Dedifferentiated amniotic fluid mesenchymal stem cell (primary cell): ENCODE measurements around the gene CLEC2D.
"Not testable (repeated sequence)": the region's sequence is repeated elsewhere in the genome, so short reads cannot be mapped to it uniquely, and the experiment has no call there.

Experiments used
- DNase-seq: peaks from one replicate; pipeline ENCODE4 v3.0.0-alpha.2; 2016; ENCODE audit errors: extremely low spot score

Gene CLEC2D

DNA sequence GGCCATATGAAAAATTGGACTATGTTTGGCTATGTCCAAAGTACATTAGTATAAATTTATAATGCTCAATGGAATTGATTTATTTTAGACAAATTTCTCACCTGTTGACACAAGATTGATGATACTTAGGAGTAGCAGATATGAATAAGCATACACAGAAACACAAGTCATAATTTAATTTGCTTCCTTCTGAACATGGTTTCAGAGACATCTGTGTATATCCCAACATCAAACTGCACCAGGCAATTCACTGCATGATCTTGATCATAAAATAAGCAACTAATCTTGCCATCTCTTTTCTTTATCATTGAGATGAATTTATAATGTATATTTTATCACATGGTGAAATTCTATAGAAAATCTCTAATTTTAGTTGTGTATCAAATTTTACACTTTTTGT, 59.6 kb downstream of the CLEC2D start:
- DNase-seq: no peak

DNA sequence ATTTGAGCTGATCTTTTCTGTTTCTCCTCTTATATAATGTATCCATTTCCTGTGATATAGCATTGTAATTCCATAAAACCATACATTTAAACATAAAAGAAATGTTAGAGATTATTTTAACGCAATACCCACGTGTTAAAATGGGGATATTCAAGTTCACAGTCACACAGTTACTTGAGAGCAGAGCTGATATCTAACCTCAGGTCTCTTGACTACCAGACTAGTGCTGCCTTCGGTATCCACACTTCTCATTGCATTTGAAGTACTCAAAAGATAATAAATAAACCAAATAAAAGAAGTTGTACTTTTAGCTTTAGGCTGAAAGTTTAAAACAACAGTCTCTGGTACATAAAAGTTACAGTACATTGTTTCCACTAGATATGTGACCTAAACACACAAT, 60.5 kb downstream of the CLEC2D start:
- DNase-seq: no peak

DNA sequence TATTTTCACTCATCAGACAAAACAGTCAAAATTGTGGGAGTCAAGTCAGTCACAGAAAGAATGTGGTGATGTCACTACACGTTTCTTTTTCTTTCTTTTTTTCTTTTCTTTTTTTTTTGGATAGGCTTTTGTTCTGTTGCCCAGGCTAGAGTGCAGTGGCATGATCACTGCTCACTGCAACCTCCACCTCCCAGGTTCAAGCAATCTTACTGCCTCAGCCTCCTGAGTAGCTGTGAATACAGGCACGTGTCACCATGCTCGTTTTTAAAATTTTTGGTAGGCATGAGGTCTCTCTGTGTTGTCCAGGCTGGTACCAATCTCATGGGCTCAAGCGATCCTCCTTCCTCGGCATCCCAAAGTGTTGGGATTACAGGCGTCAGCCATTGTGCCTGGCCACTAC, 61.1 kb downstream of the CLEC2D start:
- DNase-seq: no peak

DNA sequence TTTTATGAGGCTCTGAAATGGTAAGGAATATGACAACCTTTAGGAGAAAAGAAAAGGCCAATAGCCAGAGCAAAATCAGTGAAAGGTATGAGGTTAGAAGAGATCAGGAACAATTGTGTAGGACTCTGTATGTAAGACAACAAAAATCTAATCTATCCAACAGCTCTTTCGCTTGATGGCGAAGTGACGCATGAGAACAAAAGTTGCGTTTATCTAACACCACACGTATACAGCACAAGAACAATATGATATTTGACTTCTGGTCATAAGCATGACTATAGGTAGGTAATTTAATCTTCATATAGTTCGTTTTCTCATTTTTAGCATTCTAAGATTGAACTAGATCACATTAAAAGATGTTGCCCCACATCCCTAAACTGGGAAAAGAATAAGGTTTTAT, 61.9 kb downstream of the CLEC2D start:
- DNase-seq: no peak

DNA sequence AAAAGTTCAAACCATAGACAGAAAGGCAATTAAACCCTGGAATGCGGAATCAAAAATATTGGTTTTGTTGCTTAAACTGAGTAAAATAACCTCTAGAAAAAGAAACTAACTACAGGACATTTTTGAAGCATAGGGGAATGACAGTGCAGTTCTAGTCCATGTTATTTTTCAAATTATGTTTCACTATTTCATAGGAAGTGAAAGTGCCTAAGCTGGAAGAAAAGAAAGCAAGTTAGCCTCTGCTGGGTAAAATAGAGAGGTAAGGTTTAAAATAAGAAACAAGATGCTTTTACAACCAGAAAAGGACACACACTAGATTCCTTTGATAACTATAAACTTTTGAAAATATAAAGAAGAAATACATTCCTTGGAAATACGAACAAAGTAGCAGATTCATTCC, 62.3 kb downstream of the CLEC2D start:
- no peak for DNase-seq

DNA sequence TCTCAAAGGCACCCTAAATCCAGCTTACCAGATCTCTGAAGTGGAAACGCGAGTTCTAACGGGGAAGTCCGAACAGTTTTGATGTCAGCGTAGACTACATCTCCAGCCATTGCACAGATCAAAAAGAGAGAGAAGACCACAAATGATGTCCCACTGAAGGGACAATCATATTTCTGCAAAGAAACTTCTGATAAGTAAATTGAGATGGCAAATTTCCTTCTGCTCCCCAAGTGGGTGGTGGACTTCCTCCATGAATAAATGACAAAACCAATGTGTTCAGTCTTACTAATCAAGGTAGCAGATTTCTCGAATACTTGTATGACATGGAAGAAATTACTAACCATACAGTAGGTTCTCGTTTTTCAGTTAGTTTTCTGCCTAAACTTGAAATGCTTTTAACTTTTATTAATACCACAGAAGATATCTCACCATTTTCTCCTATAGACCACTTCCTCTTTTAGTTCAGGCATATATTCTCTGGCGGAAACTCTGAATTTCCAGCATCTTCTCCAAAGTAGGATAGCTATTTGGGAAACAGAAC, 63.5 kb downstream of the CLEC2D start, which contains the start of gene CLECL1:
CLECL1 (minus strand) TSS at position 177 of the 541 bp plus-strand sequence.
- no peak for DNase-seq

DNA sequence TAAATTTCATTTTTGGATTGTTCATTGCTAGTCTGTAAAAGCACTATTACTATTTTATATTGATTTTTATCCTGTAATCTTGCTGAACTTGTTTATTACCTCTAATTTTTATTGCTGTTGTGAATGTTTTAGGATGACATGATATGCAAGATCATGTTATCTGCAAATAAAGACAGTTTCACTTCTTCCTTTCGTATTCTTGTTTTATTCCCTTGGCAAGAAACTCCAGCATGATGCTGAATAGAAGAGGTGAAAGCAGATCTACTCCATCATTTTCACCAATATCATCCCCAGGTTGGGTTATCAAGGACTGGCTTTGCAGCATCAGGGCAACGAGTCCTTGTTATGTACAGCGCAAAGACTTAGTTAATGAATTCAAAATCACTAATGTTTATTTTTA, 66.1 kb downstream of the CLEC2D start:
- DNase-seq: no peak

DNA sequence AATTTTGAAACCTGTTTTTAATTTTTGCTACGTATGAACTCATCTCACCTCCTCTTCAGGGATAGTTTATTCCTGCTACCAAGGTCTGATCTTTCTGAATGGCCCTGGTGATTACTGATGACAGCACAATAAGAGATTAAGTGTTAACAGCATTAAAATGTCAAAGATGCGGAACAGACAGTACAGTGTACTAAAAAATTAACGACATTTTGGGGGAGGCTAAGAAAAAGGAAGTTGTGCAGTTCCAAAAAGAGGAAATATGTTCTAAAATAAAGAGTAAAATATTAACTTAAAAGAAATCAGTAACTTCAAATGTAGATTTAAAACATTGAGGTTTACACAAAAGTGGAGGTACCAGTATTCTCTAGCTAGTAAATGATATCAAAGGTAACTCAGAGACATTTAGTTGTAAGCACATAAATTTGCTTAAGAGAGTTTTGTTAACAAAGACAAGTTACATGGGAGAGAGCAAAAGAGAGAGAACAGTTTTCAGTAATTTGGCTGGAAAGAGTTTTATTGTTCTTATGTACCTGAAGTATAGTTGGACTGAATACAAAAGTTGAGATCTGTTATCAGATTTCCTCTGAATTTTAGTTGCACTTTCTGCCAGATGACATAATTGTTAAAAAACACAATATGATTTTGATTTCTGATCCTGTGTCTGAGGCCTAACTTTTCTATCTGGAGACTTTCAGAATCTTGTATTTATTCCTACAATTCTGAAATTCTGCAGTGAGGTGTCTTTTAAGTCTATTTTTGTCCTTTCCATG, 67.6 kb downstream of the CLEC2D start:
- DNase-seq: no peak

DNA sequence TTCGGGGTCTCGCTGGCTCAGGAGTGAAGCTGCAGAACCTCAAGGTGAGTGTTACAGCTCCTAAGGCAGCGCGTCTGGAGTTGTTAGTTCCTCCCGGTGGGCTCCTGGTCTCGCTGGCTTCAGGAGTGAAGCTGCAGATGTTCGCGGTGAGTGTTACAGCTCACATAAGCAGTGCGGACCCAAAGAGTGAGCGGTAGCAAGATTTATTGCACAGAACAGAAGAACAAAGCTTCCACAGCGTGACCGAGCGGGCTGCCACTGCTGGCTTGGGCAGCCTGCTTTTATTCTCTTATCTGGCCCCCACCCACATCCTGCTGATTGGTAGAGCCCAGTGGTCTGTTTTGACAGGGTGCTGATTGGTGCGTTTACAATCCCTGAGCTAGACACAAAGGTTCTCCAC, 69.4 kb downstream of the CLEC2D start:
- not testable (repeated sequence) for DNase-seq

DNA sequence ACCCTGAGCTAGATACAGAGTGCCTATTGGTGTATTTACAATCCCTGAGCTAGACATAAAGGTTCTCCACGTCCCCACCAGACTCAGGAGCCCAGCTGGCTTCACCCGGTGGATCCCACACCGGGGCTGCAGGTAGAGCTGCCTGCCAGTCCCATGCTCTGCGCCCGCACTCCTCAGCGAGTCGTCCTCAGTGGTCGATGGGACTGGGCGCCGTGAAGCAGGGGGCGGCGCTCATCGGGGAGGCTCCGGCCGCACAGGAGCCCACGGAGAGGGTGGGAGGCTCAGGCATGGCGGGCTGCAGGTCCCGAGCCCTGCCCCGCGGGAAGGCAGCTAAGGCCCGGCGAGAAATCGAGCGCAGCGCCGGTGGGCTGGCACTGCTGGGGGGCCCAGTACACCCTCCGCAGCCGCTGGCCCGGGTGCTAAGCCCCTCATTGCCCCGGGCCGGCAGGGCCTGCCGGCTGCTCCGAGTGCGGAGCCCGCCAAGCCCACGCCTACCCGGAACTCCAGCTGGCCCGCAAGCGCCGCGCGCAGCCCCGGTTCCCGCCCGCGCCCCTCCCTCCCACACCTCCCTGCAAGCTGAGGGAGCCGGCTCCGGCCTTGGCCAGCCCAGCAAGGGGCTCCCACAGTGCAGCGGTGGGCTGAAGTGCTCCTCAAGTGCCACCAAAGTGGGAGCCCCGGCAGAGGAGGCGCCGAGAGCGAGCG, 70.0 kb downstream of the CLEC2D start:
- not testable (repeated sequence) for DNase-seq

DNA sequence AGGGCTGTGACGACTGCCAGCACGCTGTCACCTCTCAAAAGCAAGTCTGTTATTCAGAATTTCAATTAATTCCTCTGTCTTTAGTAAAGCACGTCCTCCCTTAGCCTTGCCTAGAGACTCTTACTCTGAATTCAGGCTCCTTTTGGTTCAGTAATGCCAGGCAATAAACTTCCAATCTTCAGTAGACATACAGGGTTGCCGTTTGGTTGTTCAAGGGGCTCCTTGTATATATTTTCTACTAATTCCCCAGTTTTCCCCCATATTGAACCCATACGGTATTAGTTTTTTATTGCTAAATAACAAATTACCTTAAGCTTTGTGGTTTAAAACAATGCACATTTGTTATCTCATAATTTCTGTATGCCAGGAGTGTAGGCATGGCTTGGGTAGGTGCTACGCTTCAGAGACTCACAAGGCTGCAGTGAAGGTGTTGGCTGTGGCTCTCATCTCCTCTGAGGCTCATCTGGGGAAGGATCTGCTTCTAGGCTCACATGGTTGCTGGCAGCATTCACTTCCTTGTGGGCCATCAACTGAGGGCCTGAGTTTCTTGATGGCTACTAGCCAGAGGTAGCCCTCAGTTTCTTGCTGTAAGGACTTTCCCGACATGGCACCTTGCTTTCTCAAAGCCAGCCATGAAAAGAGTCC, 70.7 kb downstream of the CLEC2D start:
- DNase-seq: no peak

DNA sequence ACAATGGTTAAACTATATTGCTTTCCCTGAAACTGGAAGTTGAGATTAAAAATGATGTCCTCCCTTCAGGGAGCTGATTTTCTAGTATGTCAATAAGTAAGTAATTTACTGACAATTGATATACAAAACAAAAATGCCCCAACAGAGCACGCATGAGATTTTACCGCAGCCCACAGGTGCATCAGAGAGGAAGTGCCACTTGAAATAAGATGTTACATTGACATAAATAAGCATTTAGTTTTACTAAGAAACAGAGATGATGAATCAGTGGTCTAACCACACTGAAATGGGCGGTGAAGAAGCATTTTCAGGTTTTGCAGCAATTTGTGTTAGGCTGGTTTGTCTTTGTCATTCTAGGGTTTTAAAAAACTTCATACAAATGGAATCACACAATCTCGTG, 72.2 kb downstream of the CLEC2D start:
- DNase-seq: no peak

DNA sequence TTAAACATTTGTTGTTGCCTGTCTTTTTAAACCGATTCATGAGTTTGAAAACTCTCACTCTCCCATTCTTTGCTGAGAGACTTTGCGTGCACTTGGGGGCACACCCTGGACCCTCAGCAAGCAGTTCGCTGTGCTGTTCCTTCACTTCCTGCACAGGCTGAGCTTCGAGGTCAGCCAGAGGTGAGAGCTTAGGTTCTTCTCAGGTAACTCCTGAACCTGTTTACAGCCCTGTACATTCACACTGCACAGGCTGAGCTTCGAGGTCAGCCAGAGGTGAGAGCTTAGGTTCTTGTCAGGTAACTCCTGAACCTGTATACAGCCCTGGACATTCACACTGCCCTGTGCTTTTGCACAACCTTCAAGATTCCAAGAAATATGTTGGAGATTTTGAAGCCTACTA, 73.1 kb downstream of the CLEC2D start:
- DNase-seq: no peak

DNA sequence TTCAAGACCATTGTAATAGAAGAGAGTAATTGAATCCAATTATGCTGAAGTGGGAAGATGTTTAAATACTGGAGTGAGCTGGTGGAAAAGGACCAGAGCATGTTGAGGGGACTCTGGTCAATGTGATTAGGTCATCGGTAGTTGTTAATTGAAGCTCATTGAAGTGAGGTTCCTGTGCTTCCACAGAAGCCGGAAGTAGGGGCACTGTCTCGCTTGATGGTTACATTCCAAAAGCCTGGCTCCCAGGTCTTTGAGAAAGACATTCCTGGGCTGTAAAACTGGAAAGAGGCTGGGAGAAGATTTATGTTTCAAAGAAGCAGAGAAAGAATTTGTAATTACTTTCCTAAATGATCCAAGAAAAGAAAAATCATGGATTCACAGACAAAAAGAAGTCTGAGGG, 75.7 kb downstream of the CLEC2D start:
- no peak for DNase-seq
